ENCODE results near the gene STK38.

Gene STK38

DNA sequence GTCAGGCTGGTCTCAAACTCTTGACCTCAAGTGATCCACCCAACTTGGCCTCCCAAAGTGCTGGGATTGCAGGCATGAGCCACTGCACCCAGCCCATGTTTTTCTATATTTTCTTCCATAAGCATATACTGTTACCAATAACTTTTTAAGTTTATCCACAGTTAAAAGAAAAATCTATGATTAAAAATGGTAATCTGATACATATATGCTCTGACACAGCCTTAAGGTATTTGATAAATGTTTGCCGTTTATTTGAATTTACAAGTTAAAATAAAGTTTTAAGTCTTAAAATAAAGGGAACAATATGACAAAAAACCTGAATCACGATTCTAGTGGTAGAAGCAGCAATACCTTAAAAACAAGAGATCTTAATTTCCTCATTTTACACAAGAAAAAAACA is 5.2 kb downstream of the STK38 start:
- Histone ChIP-seq H3K4me2 (ENCODE audit: low read depth, low read length) (no peak overlapping the region), H3K27me3 (replicated peaks; ENCODE audit: insufficient read depth, low read length) (no peaks in the 10 kb centered on the region), H2AFZ (ENCODE audit: low read length) (no peak overlapping the region), H3K4me1 (ENCODE audit: low read length) (peaks cover 20% of the 10 kb centered on the region), H3K27ac (ENCODE audit: low read length) (no peak overlapping the region), H3F3A (ENCODE audit: insufficient read depth, low read length) (peaks cover 11% of the 10 kb centered on the region; the same call in 1 of the 2 replicates), H3K9ac (ENCODE audit: low read length) (no peak overlapping the region), H3K36me3 (replicated peaks; ENCODE audit: insufficient read depth, low read length) (no peaks in the 10 kb centered on the region; the same call in 1 of the 2 replicates), H3K4me3 (ENCODE audit: low read length) (no peak overlapping the region), H3K9me3 (replicated peaks; ENCODE audit: insufficient read depth, low read length) (no peaks in the 10 kb centered on the region), H3K79me2 (ENCODE audit: low read length) (peaks cover 70% of the 10 kb centered on the region), H3K9me2 (replicated peaks; ENCODE audit: insufficient read depth, low read length) (no peaks in the 10 kb centered on the region), H4K20me1 (ENCODE audit: insufficient read depth, low read length) (no peaks in the 10 kb centered on the region)
- TF ChIP-seq EZH2 (optimal IDR thresholded peaks at IDR 0.05; ENCODE audit: low read depth, low read length) (no peak), EZH2phosphoT487 (IDR thresholded peaks at IDR 0.05; ENCODE audit: low read length) (no peak)
- TF ChIP-seq, protein P1, sequence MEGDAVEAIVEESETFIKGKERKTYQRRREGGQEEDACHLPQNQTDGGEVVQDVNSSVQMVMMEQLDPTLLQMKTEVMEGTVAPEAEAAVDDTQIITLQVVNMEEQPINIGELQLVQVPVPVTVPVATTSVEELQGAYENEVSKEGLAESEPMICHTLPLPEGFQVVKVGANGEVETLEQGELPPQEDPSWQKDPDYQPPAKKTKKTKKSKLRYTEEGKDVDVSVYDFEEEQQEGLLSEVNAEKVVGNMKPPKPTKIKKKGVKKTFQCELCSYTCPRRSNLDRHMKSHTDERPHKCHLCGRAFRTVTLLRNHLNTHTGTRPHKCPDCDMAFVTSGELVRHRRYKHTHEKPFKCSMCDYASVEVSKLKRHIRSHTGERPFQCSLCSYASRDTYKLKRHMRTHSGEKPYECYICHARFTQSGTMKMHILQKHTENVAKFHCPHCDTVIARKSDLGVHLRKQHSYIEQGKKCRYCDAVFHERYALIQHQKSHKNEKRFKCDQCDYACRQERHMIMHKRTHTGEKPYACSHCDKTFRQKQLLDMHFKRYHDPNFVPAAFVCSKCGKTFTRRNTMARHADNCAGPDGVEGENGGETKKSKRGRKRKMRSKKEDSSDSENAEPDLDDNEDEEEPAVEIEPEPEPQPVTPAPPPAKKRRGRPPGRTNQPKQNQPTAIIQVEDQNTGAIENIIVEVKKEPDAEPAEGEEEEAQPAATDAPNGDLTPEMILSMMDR (IDR thresholded peaks at IDR 0.05; ENCODE audit: low read length): no peak
- DNase-seq: no peak

DNA sequence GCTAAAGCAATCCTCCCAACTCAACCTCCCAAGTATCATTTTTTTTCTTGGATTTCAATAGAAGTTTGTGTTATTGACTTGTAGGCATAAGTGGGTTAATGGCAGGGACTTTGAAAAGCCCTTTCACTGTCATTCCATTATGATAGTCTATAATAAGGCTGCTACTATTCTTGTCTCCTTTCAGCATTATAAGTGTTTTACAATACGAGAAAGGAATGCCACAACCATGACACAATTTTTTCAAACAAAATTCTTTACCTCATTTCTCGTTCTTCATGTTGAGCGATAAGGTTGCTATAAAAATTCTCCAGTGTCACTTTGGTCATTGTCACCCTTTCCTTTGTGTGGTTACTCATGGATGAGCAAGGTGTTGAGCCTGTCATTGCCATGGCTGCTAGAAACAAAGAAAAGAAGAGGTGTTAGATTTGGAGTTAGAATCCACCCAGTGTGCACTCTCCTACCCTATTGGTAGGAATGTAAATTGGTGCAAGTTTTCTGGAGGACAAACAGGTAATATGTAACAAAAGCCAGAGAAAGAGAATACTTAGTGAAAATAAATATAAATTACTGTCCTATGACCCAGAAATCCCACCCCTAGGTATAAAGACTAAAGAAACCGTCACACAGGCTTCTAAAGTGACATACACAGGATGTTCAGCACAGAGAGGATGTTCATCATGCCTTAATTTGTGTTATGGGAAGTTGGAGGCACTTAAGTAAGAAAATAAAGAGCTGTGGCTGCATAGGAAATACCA is 7.3 kb downstream of the STK38 start:
- Histone ChIP-seq H3K9ac (ENCODE audit: low read length) (no peak overlapping the region), H4K20me1 (ENCODE audit: insufficient read depth, low read length) (no peaks in the 10 kb centered on the region), H3F3A (ENCODE audit: insufficient read depth, low read length) (peaks cover 8% of the 10 kb centered on the region; the same call in 1 of the 2 replicates), H3K9me2 (replicated peaks; ENCODE audit: insufficient read depth, low read length) (no peaks in the 10 kb centered on the region), H3K27me3 (replicated peaks; ENCODE audit: insufficient read depth, low read length) (no peaks in the 10 kb centered on the region), H3K4me3 (ENCODE audit: low read length) (no peak overlapping the region), H3K27ac (ENCODE audit: low read length) (no peak overlapping the region), H3K4me2 (ENCODE audit: low read depth, low read length) (no peak overlapping the region), H3K9me3 (replicated peaks; ENCODE audit: insufficient read depth, low read length) (no peaks in the 10 kb centered on the region), H3K79me2 (ENCODE audit: low read length) (peaks cover 66% of the 10 kb centered on the region), H3K4me1 (ENCODE audit: low read length) (peaks cover 10% of the 10 kb centered on the region), H3K36me3 (replicated peaks; ENCODE audit: insufficient read depth, low read length) (no peaks in the 10 kb centered on the region; the same call in 1 of the 2 replicates), H2AFZ (ENCODE audit: low read length) (no peak overlapping the region)
- TF ChIP-seq, protein P1 (IDR thresholded peaks at IDR 0.05; ENCODE audit: low read length): no peak
- TF ChIP-seq EZH2 (optimal IDR thresholded peaks at IDR 0.05; ENCODE audit: low read depth, low read length): no peak
- TF ChIP-seq EZH2phosphoT487 (IDR thresholded peaks at IDR 0.05; ENCODE audit: low read length): no peak
- DNase-seq: no peak

DNA sequence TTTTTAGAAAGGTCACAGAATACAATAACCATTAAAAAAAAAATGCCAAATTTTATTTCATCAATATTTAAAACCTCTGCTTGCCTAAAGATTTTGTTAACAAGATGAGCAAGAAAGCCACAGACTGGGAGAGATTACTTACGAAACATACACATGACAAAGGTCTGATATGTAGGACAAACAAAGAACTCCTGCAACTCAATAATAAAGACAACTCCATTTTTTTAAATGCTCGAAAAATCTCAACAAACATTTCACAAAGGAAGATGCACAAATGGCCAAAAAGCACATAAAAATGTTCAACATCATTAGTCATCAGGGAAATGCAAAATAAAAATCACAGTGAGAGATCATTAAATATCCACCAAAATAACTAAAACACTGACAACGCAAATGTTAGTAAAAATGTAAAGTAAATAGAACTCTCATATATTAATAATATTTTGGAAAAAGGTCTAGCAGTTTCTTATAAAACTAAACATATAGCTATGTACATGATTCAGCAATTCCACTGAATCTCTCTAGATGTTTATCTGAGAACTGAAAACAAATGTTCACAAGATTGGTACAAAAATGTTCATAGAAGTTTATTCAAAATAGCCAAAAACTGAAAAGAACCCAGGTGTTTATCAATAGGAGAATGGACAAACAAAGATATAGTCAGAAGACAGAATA is 10.3 kb downstream of the STK38 start:
- Histone ChIP-seq H3K79me2 (ENCODE audit: low read length) (peaks cover 57% of the 10 kb centered on the region), H4K20me1 (ENCODE audit: insufficient read depth, low read length) (no peaks in the 10 kb centered on the region), H3K9ac (ENCODE audit: low read length) (no peak overlapping the region), H3K27ac (ENCODE audit: low read length) (no peak overlapping the region), H3K9me3 (replicated peaks; ENCODE audit: insufficient read depth, low read length) (no peaks in the 10 kb centered on the region), H3F3A (ENCODE audit: insufficient read depth, low read length) (no peaks in the 10 kb centered on the region), H3K9me2 (replicated peaks; ENCODE audit: insufficient read depth, low read length) (no peaks in the 10 kb centered on the region), H3K4me3 (ENCODE audit: low read length) (no peak overlapping the region), H3K36me3 (replicated peaks; ENCODE audit: insufficient read depth, low read length) (no peaks in the 10 kb centered on the region; the same call in 1 of the 2 replicates), H3K4me2 (ENCODE audit: low read depth, low read length) (no peak overlapping the region), H3K4me1 (ENCODE audit: low read length) (0 out of 2 replicates have a peak, but pooled peaks cover 3% of the 10 kb centered on the region), H3K27me3 (replicated peaks; ENCODE audit: insufficient read depth, low read length) (no peaks in the 10 kb centered on the region), H2AFZ (ENCODE audit: low read length) (no peak overlapping the region)
- TF ChIP-seq EZH2 (optimal IDR thresholded peaks at IDR 0.05; ENCODE audit: low read depth, low read length) (no peak), EZH2phosphoT487 (IDR thresholded peaks at IDR 0.05; ENCODE audit: low read length) (no peak)
- TF ChIP-seq, protein P1 (IDR thresholded peaks at IDR 0.05; ENCODE audit: low read length): no peak
- DNase-seq: no peak
